HG03354 (cell line): ENCODE measurements around the gene EWSR1.

Source experiments
- ATAC-seq: cut with Tn5 transposase; IDR thresholded peaks from one replicate; pipeline ENCODE4 v1.9.1; 2021; ENCODE audit warnings: mild to moderate bottlenecking; ENCODE audit not compliant: unreplicated experiment, poor library complexity, severe bottlenecking

The EWSR1 gene

GRCh38 chr22:29266564-29267461, 1.3 kb upstream of the EWSR1 start:
- ATAC-seq = no peak

GRCh38 chr22:29267462-29267857, 608 bp upstream of the EWSR1 start:
- no peak for ATAC-seq

GRCh38 chr22:29268511-29269229, 602 bp downstream of the EWSR1 start:
- peak; percentile 24 for ATAC-seq

- no peak for ATAC-seq
These were observed 1.1 kb downstream of the EWSR1 start for GRCh38 chr22:29269230-29269604.

- no peak for ATAC-seq
These were observed 1.8 kb downstream of the EWSR1 start for GRCh38 chr22:29269731-29270474.

GRCh38 chr22:29270475-29271271, 2.6 kb downstream of the EWSR1 start:
- no peak for ATAC-seq

- ATAC-seq = no peak
These were observed 4.6 kb downstream of the EWSR1 start for GRCh38 chr22:29272624-29273023.

- ATAC-seq = no peak
These were observed 7.1 kb downstream of the EWSR1 start for GRCh38 chr22:29275167-29275566.

- ATAC-seq = no peak
These were observed 7.9 kb downstream of the EWSR1 start for GRCh38 chr22:29275819-29276565.

- ATAC-seq = no peak
These were observed 9.9 kb downstream of the EWSR1 start for GRCh38 chr22:29277927-29278326.

GRCh38 chr22:29284196-29284595, 16.1 kb downstream of the EWSR1 start:
- ATAC-seq = no peak

GRCh38 chr22:29288837-29289236, 20.8 kb downstream of the EWSR1 start:
- no peak for ATAC-seq

GRCh38 chr22:29290061-29290460, 22.0 kb downstream of the EWSR1 start:
- no peak for ATAC-seq

- no peak for ATAC-seq
These were observed 23.1 kb downstream of the EWSR1 start for GRCh38 chr22:29291215-29291614.

GRCh38 chr22:29292379-29292778, 24.3 kb downstream of the EWSR1 start:
- no peak for ATAC-seq

GRCh38 chr22:29298641-29299040, 30.6 kb downstream of the EWSR1 start:
- ATAC-seq = no peak

GRCh38 chr22:29299136-29299900, 31.2 kb downstream of the EWSR1 start:
- ATAC-seq = no peak

GRCh38 chr22:29300467-29300806, 32.4 kb downstream of the EWSR1 start:
- no peak for ATAC-seq
